ENCODE results near the gene KRT77. TPM values are rescaled to one million over a fixed set of nuclear protein-coding genes. Genes with fewer than 3 reads are reported as not detected.

KRT77 gene
- total and polyA plus RNA-seq, 7 experiments from 2014 or later = 0.08 to 0.13 (median 0.10) TPM; not detected in 3

GRCh38 chr12:52689936-52690335 is 13.4 kb downstream of the KRT77 start:
- Mint-ChIP-seq H3K27ac (peak overlapping the region in 8 of 9 donors; percentile 90 to 98 (median 97)), H3K36me3 (peaks cover 0 to 1% (median 0%) of the 10 kb centered on the region in 5 donors), H3K27me3 (peaks cover 0 to 76% (median 0%) of the 10 kb centered on the region in 5 donors), H3K9me3 (no peaks in the 10 kb centered on the region), H3K4me3 (peak overlapping the region in 9 of 10 donors; percentile 38 to 96 (median 90)), H3K4me1 (peaks cover 8 to 61% (median 55%) of the 10 kb centered on the region in 7 donors)
- no peak overlapping the region for H3K4me3 ChIP-seq (ENCODE audit: low read length)
- H3K27me3 ChIP-seq (ENCODE audit: control insufficient read depth in 2 of 2, insufficient read depth in 2 of 2, low read length in 2 of 2) = no peaks in the 10 kb centered on the region
- no peaks in the 10 kb centered on the region for H3K36me3 ChIP-seq (ENCODE audit: control insufficient read depth in 2 of 3, insufficient read depth in 3 of 3, low read length in 3 of 3)
- intact Hi-C loops (cut with micrococcal nuclease) = loop anchor here (5.0 kb wide), 2 partner anchors 43 to 182 kb away; no protein-coding TSS in a partner anchor
- ChIA-PET CTCF (interaction anchor here (1.1 to 2.1 kb wide), 4 partner anchors 18 to 181 kb away, joined by 4 to 12 read pairs (median 4); no protein-coding TSS in a partner anchor), POLR2A (interaction anchor here (0.6 to 6.5 kb wide), 11 partner anchors 9 to 105 kb away, joined by 3 to 44 read pairs (median 5); partner anchors contain the start of gene KRT1)
- DNase-seq (no peak), ATAC-seq (no peak)
- peaks cover 5 to 27% of the 10 kb centered on the region in 2 donors for H3K4me1 ChIP-seq (ENCODE audit: control insufficient read depth in 2 of 2, insufficient read depth in 2 of 2, low read length in 2 of 2)
- H3K9me3 ChIP-seq (ENCODE audit: control insufficient read depth in 2 of 3, low read length in 3 of 3) = no peaks in the 10 kb centered on the region
- H3K27ac ChIP-seq (ENCODE audit: low read depth, low read length) = peak overlapping the region; percentile 68

- Histone ChIP-seq H3K9me3 (ENCODE audit: control insufficient read depth in 2 of 3, low read length in 3 of 3) (no peaks in the 10 kb centered on the region), H3K4me1 (ENCODE audit: control insufficient read depth in 2 of 2, insufficient read depth in 2 of 2, low read length in 2 of 2) (peaks cover 5 to 27% of the 10 kb centered on the region in 2 donors), H3K27ac (ENCODE audit: low read depth, low read length) (no peak overlapping the region), H3K36me3 (ENCODE audit: control insufficient read depth in 2 of 3, insufficient read depth in 3 of 3, low read length in 3 of 3) (no peaks in the 10 kb centered on the region), H3K27me3 (ENCODE audit: control insufficient read depth in 2 of 2, insufficient read depth in 2 of 2, low read length in 2 of 2) (no peaks in the 10 kb centered on the region), H3K4me3 (ENCODE audit: low read length) (no peak overlapping the region)
- H3K9me3 Mint-ChIP-seq = no peaks in the 10 kb centered on the region
- ATAC-seq = no peak
- DNase-seq = no peak
- intact Hi-C loops (cut with micrococcal nuclease) = no loop called here
- H3K4me1 Mint-ChIP-seq = peaks cover 8 to 67% (median 59%) of the 10 kb centered on the region in 7 donors
- H3K27ac Mint-ChIP-seq = peak overlapping the region in 8 of 9 donors; percentile 90 to 98 (median 97)
- peaks cover 0 to 73% (median 0%) of the 10 kb centered on the region in 5 donors for H3K27me3 Mint-ChIP-seq
- CTCF ChIA-PET = interaction anchor here (1.1 kb wide), 1 partner anchor 181 kb away, joined by 5 read pairs; no protein-coding TSS in a partner anchor
- H3K36me3 Mint-ChIP-seq = peaks cover 0 to 1% (median 0%) of the 10 kb centered on the region in 5 donors
- H3K4me3 Mint-ChIP-seq = peak overlapping the region in 3 of 10 donors; percentile 88 to 91 (median 91)
- POLR2A ChIA-PET = interaction anchor here (0.5 to 6.5 kb wide), 7 partner anchors 8 to 105 kb away, joined by 3 to 44 read pairs (median 8); partner anchors contain the start of genes KRT1 and KRT73
Observed at GRCh38 chr12:52689239-52689638, 14.1 kb downstream of the KRT77 start.

GRCh38 chr12:52688481-52688880 is 14.8 kb downstream of the KRT77 start:
- Mint-ChIP-seq H3K36me3 (peaks cover 0 to 1% (median 0%) of the 10 kb centered on the region in 5 donors), H3K27me3 (peaks cover 0 to 77% (median 0%) of the 10 kb centered on the region in 5 donors), H3K4me1 (peaks cover 8 to 74% (median 65%) of the 10 kb centered on the region in 7 donors), H3K4me3 (no peak overlapping the region), H3K27ac (peak overlapping the region in 5 of 9 donors; percentile 54 to 97 (median 79)), H3K9me3 (no peaks in the 10 kb centered on the region)
- ATAC-seq = no peak
- intact Hi-C loops (cut with micrococcal nuclease) = no loop called here
- H3K27me3 ChIP-seq (ENCODE audit: control insufficient read depth in 2 of 2, insufficient read depth in 2 of 2, low read length in 2 of 2) = no peaks in the 10 kb centered on the region
- H3K9me3 ChIP-seq (ENCODE audit: control insufficient read depth in 2 of 3, low read length in 3 of 3) = no peaks in the 10 kb centered on the region
- H3K27ac ChIP-seq (ENCODE audit: low read depth, low read length) = no peak overlapping the region
- H3K4me1 ChIP-seq (ENCODE audit: control insufficient read depth in 2 of 2, insufficient read depth in 2 of 2, low read length in 2 of 2) = peaks cover 5 to 27% of the 10 kb centered on the region in 2 donors
- ChIA-PET CTCF (no interaction called here), POLR2A (interaction anchor here (0.6 to 6.5 kb wide), 4 partner anchors 16 to 78 kb away, joined by 3 to 43 read pairs (median 4); no protein-coding TSS in a partner anchor)
- H3K4me3 ChIP-seq (ENCODE audit: low read length) = no peak overlapping the region
- DNase-seq = no peak
- no peaks in the 10 kb centered on the region for H3K36me3 ChIP-seq (ENCODE audit: control insufficient read depth in 2 of 3, insufficient read depth in 3 of 3, low read length in 3 of 3)

GRCh38 chr12:52687497-52688385 is 15.6 kb downstream of the KRT77 start:
- POLR2A ChIA-PET = interaction anchor here (0.6 to 6.5 kb wide), 7 partner anchors 15 to 82 kb away, joined by 3 to 43 read pairs (median 4); no protein-coding TSS in a partner anchor
- no peak overlapping the region for H3K4me3 ChIP-seq (ENCODE audit: low read length)
- Mint-ChIP-seq H3K4me1 (peaks cover 8 to 73% (median 64%) of the 10 kb centered on the region in 7 donors), H3K27ac (peak overlapping the region in 7 of 9 donors; percentile 15 to 97 (median 61)), H3K9me3 (no peaks in the 10 kb centered on the region), H3K36me3 (peaks cover 0 to 1% (median 0%) of the 10 kb centered on the region in 5 donors), H3K4me3 (no peak overlapping the region), H3K27me3 (peaks cover 0 to 69% (median 0%) of the 10 kb centered on the region in 5 donors)
- no peaks in the 10 kb centered on the region for H3K27me3 ChIP-seq (ENCODE audit: control insufficient read depth in 2 of 2, insufficient read depth in 2 of 2, low read length in 2 of 2)
- H3K9me3 ChIP-seq (ENCODE audit: control insufficient read depth in 2 of 3, low read length in 3 of 3) = no peaks in the 10 kb centered on the region
- DNase-seq (no peak), ATAC-seq (no peak)
- H3K36me3 ChIP-seq (ENCODE audit: control insufficient read depth in 2 of 3, insufficient read depth in 3 of 3, low read length in 3 of 3) = no peaks in the 10 kb centered on the region
- peaks cover 5 to 28% of the 10 kb centered on the region in 2 donors for H3K4me1 ChIP-seq (ENCODE audit: control insufficient read depth in 2 of 2, insufficient read depth in 2 of 2, low read length in 2 of 2)
- intact Hi-C loops (cut with micrococcal nuclease) = no loop called here
- CTCF ChIA-PET = interaction anchor here (1.8 kb wide), 1 partner anchor 104 kb away, joined by 5 read pairs; no protein-coding TSS in a partner anchor
- H3K27ac ChIP-seq (ENCODE audit: low read depth, low read length) = no peak overlapping the region

- H3K4me1 Mint-ChIP-seq = peaks cover 11 to 73% (median 64%) of the 10 kb centered on the region in 7 donors
- Histone ChIP-seq H3K4me1 (ENCODE audit: control insufficient read depth in 2 of 2, insufficient read depth in 2 of 2, low read length in 2 of 2) (peaks cover 7 to 27% of the 10 kb centered on the region in 2 donors), H3K27ac (ENCODE audit: low read depth, low read length) (no peak overlapping the region), H3K9me3 (ENCODE audit: control insufficient read depth in 2 of 3, low read length in 3 of 3) (no peaks in the 10 kb centered on the region), H3K36me3 (ENCODE audit: control insufficient read depth in 2 of 3, insufficient read depth in 3 of 3, low read length in 3 of 3) (no peaks in the 10 kb centered on the region), H3K4me3 (ENCODE audit: low read length) (no peak overlapping the region), H3K27me3 (ENCODE audit: control insufficient read depth in 2 of 2, insufficient read depth in 2 of 2, low read length in 2 of 2) (no peaks in the 10 kb centered on the region)
- no peak for ATAC-seq
- DNase-seq = no peak
- H3K4me3 Mint-ChIP-seq = no peak overlapping the region
- ChIA-PET POLR2A (interaction anchor here (0.6 to 6.5 kb wide), 5 partner anchors 21 to 81 kb away, joined by 3 to 43 read pairs (median 4); no protein-coding TSS in a partner anchor), CTCF (interaction anchor here (1.8 kb wide), 1 partner anchor 103 kb away, joined by 5 read pairs; no protein-coding TSS in a partner anchor)
- no peaks in the 10 kb centered on the region for H3K9me3 Mint-ChIP-seq
- peaks cover 0 to 62% (median 0%) of the 10 kb centered on the region in 5 donors for H3K27me3 Mint-ChIP-seq
- H3K27ac Mint-ChIP-seq = peak overlapping the region in 5 of 9 donors; percentile 41 to 97 (median 61)
- H3K36me3 Mint-ChIP-seq = peaks cover 0 to 1% (median 0%) of the 10 kb centered on the region in 5 donors
- intact Hi-C loops (cut with micrococcal nuclease) = no loop called here
Observed at GRCh38 chr12:52686756-52687487, 16.4 kb downstream of the KRT77 start.

GRCh38 chr12:52686063-52686462 is 17.3 kb downstream of the KRT77 start:
- peaks cover 0 to 54% (median 0%) of the 10 kb centered on the region in 5 donors for H3K27me3 Mint-ChIP-seq

More at GRCh38 chr12:52686063-52686462, 17.3 kb downstream of the KRT77 start:
- Mint-ChIP-seq H3K9me3 (no peaks in the 10 kb centered on the region), H3K4me1 (peaks cover 15 to 73% (median 64%) of the 10 kb centered on the region in 7 donors), H3K36me3 (peaks cover 0 to 1% (median 0%) of the 10 kb centered on the region in 5 donors), H3K4me3 (no peak overlapping the region), H3K27ac (peak overlapping the region in 2 of 9 donors; percentile 23 to 48)
- no peaks in the 10 kb centered on the region for H3K27me3 ChIP-seq (ENCODE audit: control insufficient read depth in 2 of 2, insufficient read depth in 2 of 2, low read length in 2 of 2)
- no peak overlapping the region for H3K4me3 ChIP-seq (ENCODE audit: low read length)
- no peak for ATAC-seq
- no peak for DNase-seq
- no peaks in the 10 kb centered on the region for H3K36me3 ChIP-seq (ENCODE audit: control insufficient read depth in 2 of 3, insufficient read depth in 3 of 3, low read length in 3 of 3)
- intact Hi-C loops (cut with micrococcal nuclease) = no loop called here
- H3K9me3 ChIP-seq (ENCODE audit: control insufficient read depth in 2 of 3, low read length in 3 of 3) = no peaks in the 10 kb centered on the region
- H3K27ac ChIP-seq (ENCODE audit: low read depth, low read length) = no peak overlapping the region
- POLR2A ChIA-PET = no interaction called here
- H3K4me1 ChIP-seq (ENCODE audit: control insufficient read depth in 2 of 2, insufficient read depth in 2 of 2, low read length in 2 of 2) = peaks cover 11 to 30% of the 10 kb centered on the region in 2 donors
- CTCF ChIA-PET = interaction anchor here (0.7 to 1.8 kb wide), 2 partner anchors 9 to 102 kb away, joined by 3 to 5 read pairs; no protein-coding TSS in a partner anchor
